ENCODE results near the gene INSIG1. TPM values are rescaled to one million over a fixed set of nuclear protein-coding genes. Genes with fewer than 3 reads are reported as not detected.

Gene INSIG1
- polyA plus RNA-seq, 5 donors, result 12.9 to 26.6 (median 20.0) TPM

GRCh38 chr7:155323001-155323638 is 25.4 kb downstream of the INSIG1 start:
- no peak for DNase-seq

- no peak for DNase-seq
Measured at GRCh38 chr7:155324012-155324917, 26.6 kb downstream of the INSIG1 start.

GRCh38 chr7:155324918-155325235 is 27.2 kb downstream of the INSIG1 start:
- DNase-seq, result no peak

GRCh38 chr7:155326385-155326784 is 28.7 kb downstream of the INSIG1 start:
- no peak for DNase-seq

GRCh38 chr7:155327590-155328320 is 30.1 kb downstream of the INSIG1 start:
- no peak for DNase-seq

GRCh38 chr7:155329225-155329624 is 31.5 kb downstream of the INSIG1 start:
- no peak for DNase-seq

- no peak for DNase-seq
Measured at GRCh38 chr7:155331396-155331795, 33.7 kb downstream of the INSIG1 start.

- DNase-seq, result no peak
Measured at GRCh38 chr7:155333346-155334234, 35.9 kb downstream of the INSIG1 start.

GRCh38 chr7:155336812-155337602 is 39.3 kb downstream of the INSIG1 start:
- DNase-seq, result no peak

GRCh38 chr7:155337946-155338631 is 40.4 kb downstream of the INSIG1 start:
- no peak for DNase-seq

- DNase-seq, result no peak
Measured at GRCh38 chr7:155338632-155339320, 41.1 kb downstream of the INSIG1 start.

GRCh38 chr7:155339474-155339873 is 41.8 kb downstream of the INSIG1 start:
- no peak for DNase-seq

GRCh38 chr7:155340071-155340531 is 42.4 kb downstream of the INSIG1 start:
- DNase-seq, result no peak

GRCh38 chr7:155340721-155341120 is 43.0 kb downstream of the INSIG1 start:
- DNase-seq, result no peak

- no peak for DNase-seq
Measured at GRCh38 chr7:155341463-155341983, 43.8 kb downstream of the INSIG1 start.

GRCh38 chr7:155342313-155342712 is 44.6 kb downstream of the INSIG1 start:
- DNase-seq, result no peak

GRCh38 chr7:155343150-155343549 is 45.5 kb downstream of the INSIG1 start:
- no peak for DNase-seq

GRCh38 chr7:155343661-155344121 is 46.0 kb downstream of the INSIG1 start:
- no peak for DNase-seq

- DNase-seq, result no peak
Measured at GRCh38 chr7:155344270-155344617, 46.6 kb downstream of the INSIG1 start.
